ENCODE data around the gene SYNDIG1. TPM values are rescaled to one million over a fixed set of nuclear protein-coding genes. Genes with fewer than 3 reads are reported as not detected.

Gene SYNDIG1
- total RNA-seq, 2 donors from 2014 or later = 0.73 to 4.5 TPM

DNA sequence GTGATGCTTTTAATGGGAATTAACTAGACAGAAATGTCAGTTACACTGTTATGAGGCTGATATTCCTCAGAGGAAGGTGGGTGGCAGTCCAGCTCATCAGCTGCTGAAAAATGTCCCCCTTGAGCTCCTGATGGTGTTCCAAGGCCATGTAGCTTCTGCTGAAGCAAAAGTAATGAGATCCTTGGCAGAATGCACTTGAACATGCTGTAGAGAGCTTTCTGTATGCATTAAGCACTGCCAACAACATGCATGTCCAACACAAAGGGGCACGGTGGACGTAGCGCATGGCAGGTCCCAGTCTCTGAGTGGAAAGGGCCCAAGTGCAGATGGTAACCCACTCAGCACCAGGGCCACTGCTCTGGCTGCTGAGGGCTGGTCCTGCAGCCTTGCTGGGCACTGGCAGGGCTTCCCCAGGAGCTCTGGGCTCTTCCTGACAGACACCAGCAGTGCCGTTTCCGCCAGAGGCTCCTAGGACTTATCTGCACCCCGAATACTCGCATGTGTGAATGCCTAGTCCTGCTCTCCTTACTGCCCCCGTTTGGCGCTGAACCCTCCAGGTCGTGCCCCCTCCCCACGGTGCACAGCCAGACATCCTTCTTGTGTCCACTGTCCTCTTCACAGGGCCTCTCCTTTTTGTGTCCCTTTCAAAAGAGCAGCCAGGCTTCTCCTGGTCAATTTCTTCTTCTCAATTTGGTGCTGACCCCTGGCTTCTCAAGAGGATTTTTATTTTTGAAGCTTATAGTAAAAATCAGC, 18.6 kb upstream of the SYNDIG1 start:
- H3K4me1 ChIP-seq (replicated peaks) = no peaks in the 10 kb centered on the region
- TF ChIP-seq, protein P1, sequence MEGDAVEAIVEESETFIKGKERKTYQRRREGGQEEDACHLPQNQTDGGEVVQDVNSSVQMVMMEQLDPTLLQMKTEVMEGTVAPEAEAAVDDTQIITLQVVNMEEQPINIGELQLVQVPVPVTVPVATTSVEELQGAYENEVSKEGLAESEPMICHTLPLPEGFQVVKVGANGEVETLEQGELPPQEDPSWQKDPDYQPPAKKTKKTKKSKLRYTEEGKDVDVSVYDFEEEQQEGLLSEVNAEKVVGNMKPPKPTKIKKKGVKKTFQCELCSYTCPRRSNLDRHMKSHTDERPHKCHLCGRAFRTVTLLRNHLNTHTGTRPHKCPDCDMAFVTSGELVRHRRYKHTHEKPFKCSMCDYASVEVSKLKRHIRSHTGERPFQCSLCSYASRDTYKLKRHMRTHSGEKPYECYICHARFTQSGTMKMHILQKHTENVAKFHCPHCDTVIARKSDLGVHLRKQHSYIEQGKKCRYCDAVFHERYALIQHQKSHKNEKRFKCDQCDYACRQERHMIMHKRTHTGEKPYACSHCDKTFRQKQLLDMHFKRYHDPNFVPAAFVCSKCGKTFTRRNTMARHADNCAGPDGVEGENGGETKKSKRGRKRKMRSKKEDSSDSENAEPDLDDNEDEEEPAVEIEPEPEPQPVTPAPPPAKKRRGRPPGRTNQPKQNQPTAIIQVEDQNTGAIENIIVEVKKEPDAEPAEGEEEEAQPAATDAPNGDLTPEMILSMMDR (IDR thresholded peaks at IDR 0.05) = no peak
- TF ChIP-seq POLR2A (IDR thresholded peaks at IDR 0.05) (no peak), POLR2AphosphoS5 (IDR thresholded peaks at IDR 0.05) (no peak)
- DNase-seq (ENCODE audit: low spot score) = no peak
- H3K27ac ChIP-seq = no peak overlapping the region
- H3K9me3 ChIP-seq = no peaks in the 10 kb centered on the region
- intact Hi-C loops (cut with DNase I) = no loop called here
- H3K36me3 ChIP-seq = no peaks in the 10 kb centered on the region
- 83% methylated on average over 11 of the region's 11 CpGs for WGBS
- peaks cover 2% of the 10 kb centered on the region for H3K27me3 ChIP-seq (replicated peaks; ENCODE audit: insufficient read depth)
- H3K4me3 ChIP-seq = no peak overlapping the region

- intact Hi-C loops (cut with DNase I) = no loop called here
- 83% methylated on average over 3 of the region's 3 CpGs for WGBS
- H3K27me3 ChIP-seq (replicated peaks; ENCODE audit: insufficient read depth) = peaks cover 2% of the 10 kb centered on the region
- no peak overlapping the region for H3K4me3 ChIP-seq
- TF ChIP-seq, protein P1 (IDR thresholded peaks at IDR 0.05) = no peak
- TF ChIP-seq POLR2A (IDR thresholded peaks at IDR 0.05) = no peak
- no peak for TF ChIP-seq POLR2AphosphoS5 (IDR thresholded peaks at IDR 0.05)
- H3K4me1 ChIP-seq (replicated peaks) = no peaks in the 10 kb centered on the region
- no peaks in the 10 kb centered on the region for H3K9me3 ChIP-seq
- no peak overlapping the region for H3K27ac ChIP-seq
- H3K36me3 ChIP-seq = no peaks in the 10 kb centered on the region
- no peak for DNase-seq (ENCODE audit: low spot score)
Measured at GRCh38 chr20:24451428-24451827, 18.0 kb upstream of the SYNDIG1 start.

DNA sequence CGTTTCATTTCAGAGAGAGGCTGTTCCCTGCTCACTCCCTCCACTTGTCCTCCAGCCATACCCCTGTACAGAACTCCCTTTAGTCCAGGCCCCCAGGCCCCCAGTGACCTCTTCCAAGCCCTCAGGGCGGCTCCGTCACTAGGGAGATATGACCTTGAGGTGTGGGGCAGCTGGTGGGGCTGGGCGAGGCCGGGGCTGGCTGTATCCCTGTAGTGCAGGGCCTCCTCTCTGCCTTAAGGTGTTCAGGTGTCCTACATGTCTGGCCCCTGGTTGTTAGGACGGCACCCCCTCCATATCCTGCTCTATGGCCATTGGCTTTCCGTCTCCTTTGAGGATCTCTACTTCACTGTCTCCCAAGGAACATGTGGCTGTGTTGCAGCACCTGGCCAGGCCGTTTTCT, 17.4 kb upstream of the SYNDIG1 start:
- Histone ChIP-seq H3K9me3 (no peaks in the 10 kb centered on the region), H3K4me3 (no peak overlapping the region), H3K36me3 (no peaks in the 10 kb centered on the region), H3K27me3 (replicated peaks; ENCODE audit: insufficient read depth) (peaks cover 2% of the 10 kb centered on the region), H3K27ac (no peak overlapping the region), H3K4me1 (replicated peaks) (no peaks in the 10 kb centered on the region)
- 81% methylated on average over 8 of the region's 8 CpGs for WGBS
- DNase-seq (ENCODE audit: low spot score) = no peak
- TF ChIP-seq, protein P1 (IDR thresholded peaks at IDR 0.05) = no peak
- no peak for TF ChIP-seq POLR2A (IDR thresholded peaks at IDR 0.05)
- TF ChIP-seq POLR2AphosphoS5 (IDR thresholded peaks at IDR 0.05) = no peak
- intact Hi-C loops (cut with DNase I) = no loop called here

GRCh38 chr20:24452498-24453127, 16.8 kb upstream of the SYNDIG1 start:
- intact Hi-C loops (cut with DNase I) = no loop called here
- TF ChIP-seq POLR2A (IDR thresholded peaks at IDR 0.05) (no peak), POLR2AphosphoS5 (IDR thresholded peaks at IDR 0.05) (no peak)
- TF ChIP-seq, protein P1 (IDR thresholded peaks at IDR 0.05) = no peak
- H3K27me3 ChIP-seq (replicated peaks; ENCODE audit: insufficient read depth) = peaks cover 2% of the 10 kb centered on the region
- H3K4me3 ChIP-seq = no peak overlapping the region
- H3K27ac ChIP-seq = no peak overlapping the region
- DNase-seq (ENCODE audit: low spot score) = no peak
- 88% methylated on average over 9 of the region's 9 CpGs for whole genome bisulfite sequencing
- no peaks in the 10 kb centered on the region for H3K36me3 ChIP-seq
- H3K9me3 ChIP-seq = no peaks in the 10 kb centered on the region
- no peaks in the 10 kb centered on the region for H3K4me1 ChIP-seq (replicated peaks)

DNA sequence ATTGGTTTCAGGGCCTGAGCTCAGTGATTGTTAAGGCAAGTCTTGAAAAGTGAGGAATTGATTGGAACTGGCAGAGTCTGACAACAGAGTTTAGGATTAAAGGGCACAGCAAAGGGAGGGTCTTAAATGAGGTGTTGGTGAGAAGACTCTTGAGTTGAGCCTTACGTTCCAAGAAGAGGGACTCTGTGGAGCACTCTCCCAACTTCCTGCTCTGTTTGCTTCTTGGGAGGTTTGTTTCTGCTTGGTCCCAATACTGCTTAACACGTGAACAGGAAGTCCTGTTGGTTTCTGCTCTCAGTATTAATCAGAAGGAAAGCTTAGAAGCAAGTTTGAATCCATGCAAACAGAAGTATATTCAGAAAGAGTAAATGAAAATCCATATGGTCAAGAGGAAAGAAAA, 15.6 kb upstream of the SYNDIG1 start:
- no peaks in the 10 kb centered on the region for H3K36me3 ChIP-seq
- H3K27me3 ChIP-seq (replicated peaks; ENCODE audit: insufficient read depth) = peaks cover 2% of the 10 kb centered on the region
- no peak overlapping the region for H3K4me3 ChIP-seq
- TF ChIP-seq, protein P1 (IDR thresholded peaks at IDR 0.05) = no peak
- no peak for TF ChIP-seq POLR2A (IDR thresholded peaks at IDR 0.05)
- no peak for TF ChIP-seq POLR2AphosphoS5 (IDR thresholded peaks at IDR 0.05)
- no peak overlapping the region for H3K27ac ChIP-seq
- intact Hi-C loops (cut with DNase I) = no loop called here
- no peaks in the 10 kb centered on the region for H3K9me3 ChIP-seq
- 56% methylated on average over 2 of the region's 2 CpGs for WGBS
- no peaks in the 10 kb centered on the region for H3K4me1 ChIP-seq (replicated peaks)
- DNase-seq (ENCODE audit: low spot score) = no peak

Measured in prostate gland (tissue), 2 donors.